IMR-90 (cell line): Measurements from ENCODE around the gene DLEU7. TPM values are rescaled to one million over a fixed set of nuclear protein-coding genes. Genes with fewer than 3 reads are reported as not detected.

Experiments used
- ATAC-seq: fragments of 200-7000 bp; cut with Tn5 transposase; 2 replicates; pipeline ENCODE4 v1.9.1; 2020; ENCODE audit warnings: low read depth, mild to moderate bottlenecking, moderate library complexity
- BruUV-seq: library from RNA; stranded (reverse); fragments of 400-500 nt; replicated peaks from 2 replicates; lab custom pipeline; 2021; lab: Mats Ljungman, UMichigan
- CTCF ChIA-PET: fragments of 300-600 bp; formaldehyde crosslinking; extraction: SDS; loops from one replicate; lab custom pipeline; 2021; ENCODE audit warnings: antibody characterized with exemption; lab: Yijun Ruan, JAX
- POLR2A ChIA-PET: fragments of 300-600 bp; sonication (Branson Sonifier 250); formaldehyde crosslinking; loops from one replicate; lab custom pipeline; 2022; ENCODE audit warnings: antibody characterized with exemption; ENCODE audit not compliant: unreplicated experiment; lab: Charles Lee
- DNase-seq: peaks from one replicate; pipeline ENCODE4 v3.0.0; 2013
- H2AFZ ChIP-seq: replicated peaks from 2 replicates; pipeline ENCODE3; 2013; ENCODE audit warnings: low read length, mild to moderate bottlenecking; ENCODE audit not compliant: poor library complexity
- H2AK5ac ChIP-seq: 2 replicates; pipeline ENCODE4 v1.6.1; 2013; ENCODE audit warnings: low read depth, low read length, inconsistent platforms
- H2AK9ac ChIP-seq: replicated peaks from 2 replicates; pipeline ENCODE3; 2013; ENCODE audit warnings: mild to moderate bottlenecking, low read depth, low read length, moderate library complexity; ENCODE audit not compliant: poor library complexity
- H2BK120ac ChIP-seq: 2 replicates; pipeline ENCODE4 v1.6.1; 2013; ENCODE audit warnings: low read depth, low read length, inconsistent platforms
- H2BK15ac ChIP-seq: 3 replicates; pipeline ENCODE4 v1.6.1; 2013; ENCODE audit warnings: low read depth, low read length, inconsistent platforms
- H2BK20ac ChIP-seq: 2 replicates; pipeline ENCODE4 v1.6.1; 2013; ENCODE audit warnings: low read depth, mild to moderate bottlenecking, inconsistent platforms, low read length, moderate library complexity
- H2BK5ac ChIP-seq: 2 replicates; pipeline ENCODE4 v1.6.1; 2013; ENCODE audit warnings: mild to moderate bottlenecking, low read depth, low read length, inconsistent platforms; ENCODE audit not compliant: poor library complexity, severe bottlenecking
- H3K14ac ChIP-seq: replicated peaks from 2 replicates; pipeline ENCODE4 v1.6.1; 2013; ENCODE audit warnings: low read depth, low read length, inconsistent platforms
- H3K18ac ChIP-seq: 2 replicates; pipeline ENCODE4 v1.6.1; 2013; ENCODE audit warnings: low read depth, low read length, control low read depth
- H3K23ac ChIP-seq: 2 replicates; pipeline ENCODE4 v1.6.1; 2013; ENCODE audit warnings: low read depth, low read length, inconsistent platforms
- H3K27ac ChIP-seq: 2 replicates; pipeline ENCODE4 v1.5.1; 2013; ENCODE audit warnings: mild to moderate bottlenecking, control low read depth, low read length; ENCODE audit not compliant: insufficient read depth
- H3K27me3 ChIP-seq: 2 replicates; pipeline ENCODE4 v1.6.1; 2013; ENCODE audit warnings: low read length; ENCODE audit not compliant: control insufficient read depth, insufficient read depth
- H3K36me3 ChIP-seq: 2 replicates; pipeline ENCODE4 v1.6.1; 2013; ENCODE audit warnings: low read length, mixed read lengths; ENCODE audit not compliant: control insufficient read depth, insufficient read depth
- H3K4ac ChIP-seq: 2 replicates; pipeline ENCODE4 v1.6.1; 2013; ENCODE audit warnings: low read depth, low read length, inconsistent platforms
- H3K4me1 ChIP-seq: 2 replicates; pipeline ENCODE4 v1.6.1; 2013; ENCODE audit warnings: low read length, mixed read lengths; ENCODE audit not compliant: control insufficient read depth, insufficient read depth
- H3K4me2 ChIP-seq: 2 replicates; pipeline ENCODE4 v1.6.1; 2013; ENCODE audit warnings: low read depth, mild to moderate bottlenecking, control low read depth, low read length, moderate library complexity
- H3K4me3 ChIP-seq: 2 replicates; pipeline ENCODE4 v1.5.1; 2013; ENCODE audit warnings: low read depth, mild to moderate bottlenecking, control low read depth, low read length, moderate library complexity; ENCODE audit not compliant: insufficient read depth
- H3K56ac ChIP-seq: 2 replicates; pipeline ENCODE4 v1.6.1; 2013; ENCODE audit warnings: low read length, inconsistent platforms; ENCODE audit not compliant: insufficient read depth; ENCODE audit errors: extremely low read depth
- H3K79me1 ChIP-seq, 2 experiments: 2 replicates each; pipeline ENCODE4 v1.6.1; 2013; ENCODE audit warnings: low read length in 2 of 2, inconsistent platforms in 1 of 2, low read depth in 1 of 2
- H3K9ac ChIP-seq: 2 replicates; pipeline ENCODE4 v1.6.1; 2013; ENCODE audit warnings: low read depth, low read length, control low read depth
- H3K9me1 ChIP-seq: 2 replicates; pipeline ENCODE4 v1.6.1; 2013; ENCODE audit warnings: low read length, inconsistent platforms; ENCODE audit not compliant: insufficient read depth
- H3K9me3 ChIP-seq: 2 replicates; pipeline ENCODE4 v1.6.1; 2013; ENCODE audit warnings: low read length; ENCODE audit not compliant: control insufficient read depth, insufficient read depth
- H4K20me1 ChIP-seq: 2 replicates; pipeline ENCODE4 v1.6.1; 2013; ENCODE audit warnings: low read length, inconsistent platforms; ENCODE audit not compliant: insufficient read depth
- H4K5ac ChIP-seq: 2 replicates; pipeline ENCODE4 v1.6.1; 2013; ENCODE audit warnings: mild to moderate bottlenecking, low read depth, low read length, control low read depth
- H4K8ac ChIP-seq, 2 experiments: 2 replicates each; pipeline ENCODE4 v1.6.1; 2013; ENCODE audit warnings: low read depth in 2 of 2, low read length in 2 of 2, control low read depth in 1 of 2, inconsistent platforms in 1 of 2
- H4K91ac ChIP-seq: 2 replicates; pipeline ENCODE4 v1.6.1; 2013; ENCODE audit warnings: low read depth, low read length, inconsistent platforms; ENCODE audit not compliant: insufficient read depth
- FOS ChIP-seq: fragments of 150-350 bp; IDR thresholded peaks from 2 replicates; pipeline ENCODE4 v1.6.1; 2016; ENCODE audit warnings: low read depth, low read length
- RAD21 ChIP-seq: IDR thresholded peaks from 2 replicates; pipeline ENCODE4 v1.6.1; 2012; ENCODE audit warnings: low read length, improper control_type of control experiment
- WGBS, 2 experiments: methylation state at CpG; one replicate each; pipeline versions ENCODE4 v1.1.5 to v1.1.7; 2013; ENCODE audit warnings: missing lambda C conversion rate in 2 of 2; ENCODE audit not compliant: insufficient read length in 1 of 2; ENCODE audit errors: extremely low coverage in 2 of 2; 5-methylcytosine and 5-hydroxymethylcytosine counted together
- dilution Hi-C: fragments of 300-500 bp; cut with HindIII; formaldehyde crosslinking; loops from one replicate; pipeline ENCODE4 v1.14.3; 2018; ENCODE audit warnings: low sequenced_read_pairs; ENCODE audit not compliant: unreplicated experiment
- in situ Hi-C: fragments of 300-500 bp; cut with MboI; formaldehyde crosslinking; loops from 3 replicates; pipeline ENCODE4 v1.14.3; 2019; ENCODE audit warnings: low sequenced_read_pairs, inconsistent platforms, mixed read lengths
- intact Hi-C: fragments of 100-400 bp; cut with micrococcal nuclease; formaldehyde crosslinking; loops from 2 replicates; pipeline ENCODE4 v1.10.0; 2022
- polyA plus RNA-seq, 3 experiments: library from polyadenylated mRNA; depleted of rRNA; stranded (reverse); fragments of >200 nt; gene quantifications; 2 replicates each; pipeline ENCODE4 v1.2.3, GENCODE V29; 2012; ENCODE audit warnings: low replicate concordance in 1 of 3
- total RNA-seq: library from RNA; depleted of rRNA; stranded (reverse); fragments of >200 nt; gene quantifications from 2 replicates; pipeline ENCODE4 v1.2.3, GENCODE V29; 2012

DLEU7 gene
- total and polyA plus RNA-seq, 2 of the 4 experiments (the other 2 are of a cell fraction): not detected

- no TSS peak for BruUV-seq
- Histone ChIP-seq H2BK20ac (no peak overlapping the region), H2AFZ (no peak overlapping the region), H3K9me1 (no peaks in the 10 kb centered on the region), H3K14ac (no peak overlapping the region), H3K27me3 (peaks cover 40% of the 10 kb centered on the region), H4K5ac (no peak overlapping the region), H3K9ac (no peak overlapping the region), H3K18ac (no peak overlapping the region), H2AK5ac (no peak overlapping the region), H2BK15ac (no peak overlapping the region), H3K4ac (no peak overlapping the region), H3K4me2 (no peak overlapping the region), H3K23ac (no peak overlapping the region), H2BK120ac (no peak overlapping the region), H3K4me3 (no peak overlapping the region), H3K27ac (no peak overlapping the region), H4K20me1 (no peaks in the 10 kb centered on the region), H3K9me3 (no peaks in the 10 kb centered on the region), H4K91ac (no peak overlapping the region), H3K4me1 (no peaks in the 10 kb centered on the region), H3K79me1 (no peaks in the 10 kb centered on the region), H4K8ac (no peak overlapping the region), H2BK5ac (no peak overlapping the region), H3K56ac (no peak overlapping the region), H2AK9ac (no peak overlapping the region), H3K36me3 (no peaks in the 10 kb centered on the region)
- dilution Hi-C loops: no loop called here
- in situ Hi-C loops: no loop called here
- intact Hi-C loops: no loop called here
- ChIA-PET CTCF (no interaction called here), POLR2A (no interaction called here)
- no peak for DNase-seq
- no peak for ATAC-seq
- no CpG with 5 or more reads among the region's 10 CpGs for WGBS, 2 experiments
- TF ChIP-seq FOS (no peak), RAD21 (no peak)
Measured at GRCh38 chr13:50842251-50842989, 1.1 kb downstream of the DLEU7 start.
